CD14-positive monocyte (primary cell): ENCODE results near the gene CCL8. TPM values are rescaled to one million over a fixed set of nuclear protein-coding genes. Genes with fewer than 3 reads are reported as not detected.

Experiments used
- DNase-seq, 3 donors: peaks; one replicate each; pipeline ENCODE4 v3.0.0-alpha.2; 2011 to 2022
- H2AFZ ChIP-seq: 2 replicates; pipeline ENCODE4 v1.6.0; 2012; ENCODE audit warnings: mild to moderate bottlenecking, low read depth, low read length, inconsistent platforms; ENCODE audit not compliant: insufficient read depth, poor library complexity, severe bottlenecking
- H3K27ac ChIP-seq, 2 donors: 1 replicate in 1 of 2; 2 replicates in 1 of 2; pipeline ENCODE4 v1.5.1; 2012 to 2013; ENCODE audit warnings: low read length in 2 of 2, control low read depth in 1 of 2, inconsistent platforms in 1 of 2, low read depth in 1 of 2, mild to moderate bottlenecking in 1 of 2
- H3K27me3 ChIP-seq, 2 donors: one replicate each; pipeline versions ENCODE4 v1.6.0 to v1.6.1; 2011 to 2013; ENCODE audit warnings: low read length in 2 of 2; ENCODE audit not compliant: control insufficient read depth in 2 of 2, insufficient read depth in 2 of 2
- H3K36me3 ChIP-seq, 2 donors: replicated peaks in 1 of 2; 1 replicate in 1 of 2; 2 replicates in 1 of 2; pipeline versions ENCODE4 v1.5.1 to v1.6.1; 2012 to 2013; ENCODE audit warnings: low read length in 2 of 2, control low read depth in 1 of 2, inconsistent platforms in 1 of 2, mild to moderate bottlenecking in 1 of 2; ENCODE audit not compliant: insufficient read depth in 2 of 2, control insufficient read depth in 1 of 2
- H3K4me1 ChIP-seq, 2 donors: 1 replicate in 1 of 2; 2 replicates in 1 of 2; pipeline versions ENCODE4 v1.5.1 to v1.6.1; 2012 to 2013; ENCODE audit warnings: low read length in 2 of 2, control low read depth in 1 of 2, inconsistent platforms in 1 of 2, mild to moderate bottlenecking in 1 of 2, moderate library complexity in 1 of 2; ENCODE audit not compliant: insufficient read depth in 2 of 2, control insufficient read depth in 1 of 2
- H3K4me2 ChIP-seq: replicated peaks from 2 replicates; pipeline ENCODE3; 2012; ENCODE audit warnings: low read length, moderate library complexity, mild to moderate bottlenecking; ENCODE audit not compliant: poor library complexity, severe bottlenecking; ENCODE audit errors: extremely low read depth
- H3K4me3 ChIP-seq, 3 experiments: fragments of 200-600 bp in 1 of 3; sonication (generic) in 1 of 3; replicated peaks in 1 of 3; 1 replicate in 2 of 3; 2 replicates in 1 of 3; pipeline ENCODE4 v1.5.1; 2011 to 2013; ENCODE audit warnings: low read length in 3 of 3, mild to moderate bottlenecking in 3 of 3, control low read depth in 2 of 3, low read depth in 2 of 3, inconsistent platforms in 1 of 3, moderate library complexity in 1 of 3
- H3K79me2 ChIP-seq: 2 replicates; pipeline ENCODE4 v1.6.0; 2012; ENCODE audit warnings: mild to moderate bottlenecking, control low read depth, inconsistent platforms, low read length, moderate library complexity; ENCODE audit not compliant: insufficient read depth
- H3K9ac ChIP-seq: 2 replicates; pipeline ENCODE4 v1.6.0; 2017; ENCODE audit warnings: low read length, mild to moderate bottlenecking; ENCODE audit not compliant: insufficient read depth, poor library complexity, severe bottlenecking
- H3K9me3 ChIP-seq, 2 donors: replicated peaks in 1 of 2; 1 replicate in 1 of 2; 2 replicates in 1 of 2; pipeline versions ENCODE4 v1.5.1 to v1.6.1; 2012 to 2013; ENCODE audit warnings: low read length in 2 of 2, control low read depth in 1 of 2; ENCODE audit not compliant: control insufficient read depth in 1 of 2, insufficient read depth in 1 of 2
- H4K20me1 ChIP-seq: 2 replicates; pipeline ENCODE4 v1.6.0; 2012; ENCODE audit warnings: mild to moderate bottlenecking, low read length, control low read depth, moderate library complexity; ENCODE audit not compliant: insufficient read depth
- H3K27ac Mint-ChIP-seq, 7 donors: one replicate each; pipeline ENCODE4 v1.8.0; 2020; ENCODE audit warnings: mild to moderate bottlenecking in 7 of 7, mixed read lengths in 7 of 7, moderate library complexity in 6 of 7, inconsistent platforms in 2 of 7
- H3K27me3 Mint-ChIP-seq, 3 donors: one replicate each; pipeline ENCODE4 v1.8.0; 2021 to 2022; ENCODE audit warnings: low read depth in 3 of 3, mild to moderate bottlenecking in 3 of 3, mixed read lengths in 3 of 3, moderate library complexity in 3 of 3, inconsistent platforms in 1 of 3
- H3K36me3 Mint-ChIP-seq, 2 donors: one replicate each; pipeline ENCODE4 v1.8.0; 2020; ENCODE audit warnings: mixed read lengths in 2 of 2, inconsistent platforms in 1 of 2, mild to moderate bottlenecking in 1 of 2
- H3K4me1 Mint-ChIP-seq: one replicate; pipeline ENCODE4 v1.8.0; 2020; ENCODE audit warnings: mild to moderate bottlenecking, mixed read lengths
- H3K4me3 Mint-ChIP-seq, 2 donors: one replicate each; pipeline ENCODE4 v1.8.0; 2020; ENCODE audit warnings: mild to moderate bottlenecking in 2 of 2, mixed read lengths in 2 of 2, moderate library complexity in 1 of 2
- H3K9me3 Mint-ChIP-seq, 7 donors: one replicate each; pipeline ENCODE4 v1.8.0; 2020 to 2022; ENCODE audit warnings: mixed read lengths in 7 of 7, mild to moderate bottlenecking in 6 of 7, moderate library complexity in 6 of 7, inconsistent platforms in 2 of 7
- WGBS: methylation state at CpG from one replicate; pipeline ENCODE4 v1.1.5; 2013; ENCODE audit warnings: missing lambda C conversion rate; ENCODE audit not compliant: insufficient coverage; 5-methylcytosine and 5-hydroxymethylcytosine counted together
- intact Hi-C, 2 donors: fragments of 100-400 bp; cut with micrococcal nuclease; formaldehyde crosslinking; loops; one replicate each; pipeline versions ENCODE4 v1.15.0 to v1.15.1; 2023
- polyA plus RNA-seq, 3 donors: library from polyadenylated mRNA; depleted of rRNA in 1 of 3; unstranded in 2 of 3; stranded (reverse) in 1 of 3; fragments of 300-500 nt in 2 of 3; fragments of >200 nt in 1 of 3; fragmentation: Illumina TruSeq in 2 of 3; gene quantifications; 1 replicate in 2 of 3; 2 replicates in 1 of 3; pipeline ENCODE4 v1.2.3, GENCODE V29; 2012 to 2021
- TF ChIP-seq, protein P1 (sequence below): fragments of 200-600 bp; IDR thresholded peaks from one replicate; pipeline ENCODE4 v1.8.0; 2022; ENCODE audit warnings: antibody characterized with exemption, mild to moderate bottlenecking

CCL8 gene
- polyA plus RNA-seq, 3 donors, result 0.17 to 1.3 (median 0.98) TPM

DNA sequence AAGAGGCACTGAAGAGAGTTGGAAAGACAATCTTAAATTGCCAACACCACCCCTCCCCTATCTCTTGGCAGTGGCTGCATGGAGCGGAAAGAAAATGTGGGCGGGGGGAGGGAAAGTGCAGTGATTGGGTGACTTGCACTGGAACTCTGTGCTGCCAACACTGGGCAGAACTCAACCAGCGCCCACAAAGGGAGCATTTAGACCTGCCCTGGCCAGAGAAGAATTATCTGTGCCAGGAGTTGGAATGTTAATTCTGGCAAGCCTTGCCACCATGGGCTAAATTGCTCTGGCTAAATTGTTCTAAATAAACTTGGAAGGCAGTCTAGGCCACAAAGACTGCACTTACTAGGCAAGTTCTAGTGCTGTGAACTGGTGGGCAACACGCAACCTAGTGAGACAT lies 30.5 kb downstream of the CCL8 start:
- no peaks in the 10 kb centered on the region for H3K9me3 ChIP-seq
- peaks cover 0 to 5% (median 3%) of the 10 kb centered on the region in 7 donors for H3K9me3 Mint-ChIP-seq
- peaks cover 1 to 3% of the 10 kb centered on the region in 2 donors for H3K4me1 ChIP-seq
- intact Hi-C loops, result no loop called here
- no peak overlapping the region for H3K9ac ChIP-seq
- TF ChIP-seq, protein P1, sequence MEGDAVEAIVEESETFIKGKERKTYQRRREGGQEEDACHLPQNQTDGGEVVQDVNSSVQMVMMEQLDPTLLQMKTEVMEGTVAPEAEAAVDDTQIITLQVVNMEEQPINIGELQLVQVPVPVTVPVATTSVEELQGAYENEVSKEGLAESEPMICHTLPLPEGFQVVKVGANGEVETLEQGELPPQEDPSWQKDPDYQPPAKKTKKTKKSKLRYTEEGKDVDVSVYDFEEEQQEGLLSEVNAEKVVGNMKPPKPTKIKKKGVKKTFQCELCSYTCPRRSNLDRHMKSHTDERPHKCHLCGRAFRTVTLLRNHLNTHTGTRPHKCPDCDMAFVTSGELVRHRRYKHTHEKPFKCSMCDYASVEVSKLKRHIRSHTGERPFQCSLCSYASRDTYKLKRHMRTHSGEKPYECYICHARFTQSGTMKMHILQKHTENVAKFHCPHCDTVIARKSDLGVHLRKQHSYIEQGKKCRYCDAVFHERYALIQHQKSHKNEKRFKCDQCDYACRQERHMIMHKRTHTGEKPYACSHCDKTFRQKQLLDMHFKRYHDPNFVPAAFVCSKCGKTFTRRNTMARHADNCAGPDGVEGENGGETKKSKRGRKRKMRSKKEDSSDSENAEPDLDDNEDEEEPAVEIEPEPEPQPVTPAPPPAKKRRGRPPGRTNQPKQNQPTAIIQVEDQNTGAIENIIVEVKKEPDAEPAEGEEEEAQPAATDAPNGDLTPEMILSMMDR, result no peak
- H3K4me2 ChIP-seq, result no peak overlapping the region
- peaks cover 0 to 2% of the 10 kb centered on the region in 2 donors for H3K27me3 ChIP-seq
- no peak overlapping the region for H3K4me3 ChIP-seq
- no peak overlapping the region for H3K27ac ChIP-seq
- H3K4me1 Mint-ChIP-seq, result peaks cover 7% of the 10 kb centered on the region
- no peak overlapping the region for H3K4me3 Mint-ChIP-seq
- H4K20me1 ChIP-seq, result no peaks in the 10 kb centered on the region
- no peaks in the 10 kb centered on the region for H3K36me3 Mint-ChIP-seq
- WGBS, result 62% methylated on average over 3 of the region's 4 CpGs
- no peak overlapping the region for H2AFZ ChIP-seq
- no peaks in the 10 kb centered on the region for H3K27me3 Mint-ChIP-seq
- H3K27ac Mint-ChIP-seq, result no peak overlapping the region
- H3K79me2 ChIP-seq, result no peaks in the 10 kb centered on the region
- no peak for DNase-seq
- H3K36me3 ChIP-seq, result no peaks in the 10 kb centered on the region

DNA sequence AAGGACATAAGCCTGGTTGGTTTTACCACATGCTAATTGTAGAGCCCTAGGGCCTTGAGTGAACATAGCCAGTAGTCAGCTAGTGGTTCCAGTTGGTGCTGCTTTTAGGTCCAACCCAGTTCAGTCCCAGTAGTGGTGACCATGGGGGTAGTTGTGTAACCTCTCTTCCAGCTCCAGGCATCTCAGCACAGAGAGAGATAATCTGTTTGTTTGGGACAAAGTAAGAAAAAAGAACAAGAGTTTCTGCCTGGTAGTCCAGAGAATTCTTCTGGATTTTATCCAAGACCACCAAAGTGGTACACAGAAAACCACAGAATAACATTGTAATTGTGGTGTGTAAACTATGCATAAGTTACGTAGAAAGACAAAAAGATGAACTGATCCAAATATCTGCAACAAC lies 31.9 kb downstream of the CCL8 start:
- Histone ChIP-seq H3K4me1 (peaks cover 5 to 12% of the 10 kb centered on the region in 2 donors), H3K9ac (no peak overlapping the region), H3K4me3 (no peak overlapping the region), H3K36me3 (no peaks in the 10 kb centered on the region), H3K79me2 (no peaks in the 10 kb centered on the region), H3K4me2 (no peak overlapping the region), H4K20me1 (no peaks in the 10 kb centered on the region), H3K27me3 (peaks cover 0 to 2% of the 10 kb centered on the region in 2 donors), H3K27ac (no peak overlapping the region), H3K9me3 (no peaks in the 10 kb centered on the region), H2AFZ (no peak overlapping the region)
- TF ChIP-seq, protein P1, result no peak
- peaks cover 0 to 5% (median 3%) of the 10 kb centered on the region in 7 donors for H3K9me3 Mint-ChIP-seq
- H3K4me3 Mint-ChIP-seq, result no peak overlapping the region
- DNase-seq, result no peak
- no peak overlapping the region for H3K27ac Mint-ChIP-seq
- peaks cover 12% of the 10 kb centered on the region for H3K4me1 Mint-ChIP-seq
- WGBS, result no CpG with 5 or more reads among the region's 1 CpG
- H3K36me3 Mint-ChIP-seq, result no peaks in the 10 kb centered on the region
- intact Hi-C loops, result no loop called here
- H3K27me3 Mint-ChIP-seq, result peaks cover 0 to 2% (median 0%) of the 10 kb centered on the region in 3 donors
